Gastroesophageal sphincter (tissue), 3 donors: ENCODE results near the gene COG3.

Experiments
- CTCF ChIP-seq, 4 experiments: fragments of 200-600 bp in 2 of 4; fragments of 450-650 bp in 2 of 4; sonication (generic) in 1 of 4; IDR thresholded peaks; one replicate each; pipeline ENCODE4 v1.5.1; 2017 to 2019; ENCODE audit warnings: antibody characterized with exemption in 4 of 4, mild to moderate bottlenecking in 2 of 4, moderate library complexity in 2 of 4
- EP300 ChIP-seq: sonication (generic); formaldehyde crosslinking; IDR thresholded peaks from one replicate; pipeline ENCODE4 v1.6.1; 2017; ENCODE audit warnings: antibody characterized with exemption, mild to moderate bottlenecking
- POLR2A ChIP-seq, 2 donors: fragments of 450-650 bp; IDR thresholded peaks; one replicate each; pipeline ENCODE4 v1.6.1; 2017; ENCODE audit warnings: antibody characterized with exemption in 2 of 2, mild to moderate bottlenecking in 2 of 2, moderate library complexity in 1 of 2

- TF ChIP-seq CTCF (IDR thresholded peaks at IDR 0.05) (no peak), POLR2A (IDR thresholded peaks at IDR 0.05) (no peak), EP300 (no peak)
These were observed 19.7 kb upstream of the COG3 start for GRCh38 chr13:45445053-45445452.
